NCI-H446 (cell line): ENCODE measurements around the gene BABAM2.
A peak's percentile ranks its signal among the peaks of the same experiment; 100 is the strongest.

Experiments
- DNase-seq, 2 experiments: peaks; one replicate each; lab custom pipeline; 2025; lab: John Stamatoyannopoulos, UW

The BABAM2 gene

DNA sequence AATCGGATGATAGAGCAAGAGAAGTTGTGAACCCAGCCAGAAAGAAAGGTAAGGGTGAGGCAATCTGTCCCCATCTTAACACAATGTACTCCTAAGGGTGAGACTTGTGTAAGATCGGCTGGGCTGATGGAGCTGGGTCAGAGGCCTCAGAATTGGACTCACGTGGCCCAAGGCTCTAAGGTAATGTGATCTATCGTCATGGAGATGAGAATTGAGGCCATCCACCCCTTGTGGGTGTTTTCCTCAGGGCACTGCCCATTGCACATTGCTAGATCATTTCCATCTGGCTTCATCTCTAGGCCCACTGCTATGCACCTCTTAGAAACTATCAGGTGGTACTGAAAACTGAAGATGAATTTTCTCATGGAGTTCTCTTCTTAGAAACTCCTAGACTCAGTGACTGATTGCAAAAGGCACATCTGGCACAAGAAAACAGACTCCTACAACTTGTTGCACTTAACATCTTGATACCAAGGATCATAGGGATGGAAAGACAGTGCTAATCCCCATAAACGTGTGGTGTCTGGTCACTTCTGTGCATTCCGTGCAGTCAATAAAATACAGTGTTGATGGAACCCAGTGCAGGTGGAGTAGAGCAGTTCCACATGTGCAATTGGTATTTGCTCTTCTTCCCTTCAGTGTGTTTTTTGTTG, 273.2 kb downstream of the BABAM2 start:
- DNase-seq = no peak

DNA sequence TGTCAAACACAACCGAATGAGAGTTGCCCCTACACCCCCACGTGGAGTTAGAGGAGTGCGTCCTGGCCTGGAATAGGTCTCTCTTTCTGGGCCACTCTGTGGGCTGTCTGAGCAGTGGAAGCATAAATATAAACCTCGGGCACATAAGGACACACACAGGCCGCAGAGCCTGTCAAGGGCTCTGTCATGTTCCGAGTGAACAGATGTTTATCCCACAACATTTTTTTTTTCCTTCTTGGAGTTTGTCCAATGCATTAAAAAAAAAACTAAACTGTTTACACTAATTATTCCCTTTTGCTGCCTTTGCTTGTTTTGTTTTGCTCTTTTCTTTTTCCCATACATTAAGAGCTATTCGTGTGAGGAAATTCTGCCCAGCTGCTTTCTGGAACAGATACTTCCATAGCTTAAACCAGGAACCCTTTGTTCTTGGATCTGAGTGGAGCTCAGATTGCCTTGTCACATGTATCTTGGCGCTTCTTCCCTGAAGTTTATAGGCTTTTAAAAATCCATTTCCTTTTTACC, 273.8 kb downstream of the BABAM2 start:
- peak in 1 of 2 experiments; percentile 63 for DNase-seq

DNA sequence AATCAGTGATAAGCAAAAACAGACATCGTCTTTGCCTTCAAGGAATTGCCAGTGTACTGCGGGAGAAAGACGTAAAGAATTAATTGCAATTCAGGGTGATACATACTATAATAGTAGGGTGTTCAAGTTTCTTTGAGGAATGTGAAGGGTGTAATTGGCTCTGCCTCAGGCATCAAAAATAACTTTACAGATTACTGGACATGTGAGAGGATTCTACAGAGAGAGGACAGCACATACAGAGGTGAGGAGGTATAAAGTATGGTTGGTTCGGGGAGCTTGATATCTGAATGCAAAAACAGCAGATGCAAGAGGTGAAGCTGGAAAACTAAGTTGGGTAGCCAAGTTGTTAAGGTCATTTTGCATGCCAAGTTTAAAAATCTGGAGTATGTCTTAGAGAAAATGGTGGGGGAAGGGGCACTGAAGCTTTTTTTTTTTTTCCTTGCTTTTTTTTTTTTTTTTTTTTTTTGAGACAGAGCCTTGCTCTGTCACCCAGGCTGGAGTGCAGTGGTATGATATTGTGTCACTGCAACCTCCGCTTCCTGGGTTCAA, 274.6 kb downstream of the BABAM2 start:
- DNase-seq = no peak

DNA sequence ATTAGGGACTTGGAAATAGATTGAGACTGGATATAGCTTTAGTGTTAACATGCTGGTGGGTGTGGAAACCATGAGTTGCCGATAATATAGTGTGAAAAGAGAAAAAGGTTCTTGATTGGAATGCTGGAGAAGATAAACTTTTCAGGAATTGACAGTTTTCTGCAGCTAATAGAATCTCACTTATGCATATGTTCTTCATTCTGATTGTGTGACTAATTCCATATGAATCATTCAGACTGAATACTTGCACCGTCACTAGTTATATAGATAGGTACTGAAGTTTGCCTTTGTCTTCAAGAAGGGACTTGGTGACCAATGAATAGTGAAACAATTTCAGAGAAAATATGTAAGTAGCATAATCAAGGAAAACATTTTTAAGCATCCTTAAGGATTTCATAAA, 276.4 kb downstream of the BABAM2 start:
- no peak for DNase-seq

DNA sequence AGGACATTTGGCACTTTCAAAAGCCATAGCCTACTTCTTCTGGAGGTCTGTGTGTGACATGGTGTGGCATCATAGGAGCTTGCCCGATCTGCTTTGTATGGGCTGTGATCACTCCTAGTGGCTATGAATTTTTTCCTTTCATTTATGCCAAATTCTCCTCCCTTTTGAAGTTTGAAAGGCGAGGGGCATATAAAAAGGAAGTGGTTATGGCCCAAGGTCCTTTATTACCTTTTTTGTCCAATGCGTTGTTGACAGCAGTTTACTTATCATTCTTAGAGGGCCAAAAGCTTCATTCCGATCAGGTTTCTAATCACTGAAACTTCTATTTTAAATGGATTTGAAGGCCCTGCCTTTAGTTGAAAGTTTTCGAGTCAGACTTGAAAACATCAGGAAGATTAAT, 277.8 kb downstream of the BABAM2 start:
- no peak for DNase-seq

DNA sequence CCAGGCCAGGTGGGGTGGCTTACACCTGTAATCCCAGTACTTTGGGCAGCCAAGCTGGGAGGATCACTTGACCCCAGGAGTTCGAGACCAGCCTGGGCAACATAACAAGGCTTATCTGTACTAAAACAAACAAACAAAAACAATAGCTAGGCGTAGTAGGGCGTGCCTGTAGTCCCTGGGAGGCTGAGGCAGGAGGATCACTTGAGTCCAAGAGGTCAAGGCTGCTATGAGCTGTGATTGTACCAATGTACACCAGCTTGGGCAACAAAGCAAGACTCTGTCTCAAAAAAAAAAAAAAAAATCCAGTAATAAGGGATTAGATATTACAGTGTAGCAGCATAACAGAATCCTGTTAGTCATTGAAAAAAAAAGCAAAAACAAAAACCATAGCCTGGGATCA, 279.0 kb downstream of the BABAM2 start:
- DNase-seq = no peak

DNA sequence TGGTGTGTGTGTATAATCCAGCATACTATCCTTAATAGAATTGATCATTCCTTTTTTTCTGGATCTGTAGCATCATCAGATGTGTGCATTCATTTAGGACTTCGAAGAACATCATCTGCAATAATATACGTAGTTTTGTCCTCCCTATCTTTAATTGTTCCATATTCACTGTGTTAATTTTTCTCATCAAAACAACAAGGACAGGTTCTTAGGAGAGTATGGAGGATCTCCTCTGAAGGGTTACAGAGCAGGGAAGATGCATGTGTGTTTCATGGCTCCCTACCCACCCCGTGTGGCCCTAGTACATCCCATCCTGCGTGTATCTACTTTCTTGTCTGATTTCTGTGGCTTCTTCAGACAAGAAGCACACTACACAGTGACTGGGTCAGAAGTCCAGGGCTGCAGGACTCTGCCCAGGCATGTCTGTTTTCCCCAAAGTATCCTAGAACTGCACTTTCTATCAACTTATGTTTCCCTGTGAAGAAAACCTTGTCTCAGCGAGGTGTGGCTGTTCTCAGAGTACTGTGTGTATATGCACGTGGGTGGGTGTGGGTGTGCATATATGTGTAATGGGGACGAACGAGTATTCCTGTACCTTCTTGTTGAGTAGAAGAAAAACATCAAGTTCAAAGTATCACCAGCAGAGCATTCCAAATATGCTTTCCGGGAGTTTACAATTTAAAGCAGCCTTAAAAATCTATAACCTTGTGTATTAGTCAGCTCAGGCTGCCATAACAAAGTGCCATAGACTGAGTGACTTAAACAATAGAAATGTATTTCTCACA, 281.8 kb downstream of the BABAM2 start:
- DNase-seq = no peak

DNA sequence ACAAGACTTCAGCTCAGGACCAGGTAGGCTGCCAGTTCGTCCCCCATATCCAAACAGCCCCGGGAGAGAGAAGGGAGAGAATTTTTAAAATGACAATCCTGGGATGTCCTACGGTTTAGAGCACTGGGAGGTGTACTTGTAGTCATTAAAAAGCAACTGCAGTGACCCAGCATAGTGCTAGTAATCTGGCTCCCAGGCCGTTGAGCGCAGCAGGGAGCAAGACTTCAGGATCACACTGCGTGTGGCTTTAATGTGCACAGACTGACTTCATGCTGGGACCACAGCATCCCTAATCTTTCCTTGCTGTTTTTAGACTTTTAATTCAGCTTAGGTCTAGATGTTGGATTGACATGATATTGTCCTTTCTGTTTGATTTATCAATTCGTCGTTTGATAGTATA, 282.8 kb downstream of the BABAM2 start:
- no peak for DNase-seq

DNA sequence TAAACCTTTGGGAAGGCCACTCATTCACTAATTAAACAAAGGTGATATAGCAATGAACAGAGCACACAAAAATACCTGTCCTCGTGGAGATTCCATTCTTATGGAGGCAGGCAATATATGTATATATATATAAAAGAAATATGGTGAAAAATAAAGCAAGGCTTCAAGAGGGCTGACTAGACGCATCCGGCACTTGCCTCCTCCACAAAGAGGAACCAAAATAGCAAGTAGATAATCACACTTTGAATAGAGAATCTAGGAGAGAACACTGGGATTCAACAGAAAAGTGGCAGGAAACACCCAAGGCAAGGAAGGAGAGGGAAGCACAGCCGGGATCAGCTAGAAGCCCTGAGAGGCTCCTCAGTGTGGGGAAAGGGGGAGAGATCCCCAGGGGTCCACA, 283.7 kb downstream of the BABAM2 start:
- DNase-seq = no peak

DNA sequence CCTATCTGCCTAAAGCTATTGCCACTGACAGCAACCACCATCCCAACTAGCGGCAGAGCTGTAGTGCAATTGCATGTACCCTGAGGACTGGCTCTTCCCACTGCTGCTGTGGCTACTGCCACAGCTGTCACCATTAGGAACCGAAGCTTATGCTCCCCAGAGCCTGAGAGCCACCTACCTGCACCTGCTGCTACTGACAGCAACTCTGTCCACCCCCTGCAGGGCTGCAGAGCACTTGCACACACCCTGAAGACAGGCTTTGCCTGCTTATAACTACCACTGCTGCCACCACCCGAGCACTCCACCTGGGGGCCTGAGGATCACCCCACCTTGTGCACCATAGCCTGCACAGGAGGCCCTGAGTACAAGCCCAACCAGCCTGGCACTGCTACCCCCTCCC, 284.5 kb downstream of the BABAM2 start:
- DNase-seq = no peak

DNA sequence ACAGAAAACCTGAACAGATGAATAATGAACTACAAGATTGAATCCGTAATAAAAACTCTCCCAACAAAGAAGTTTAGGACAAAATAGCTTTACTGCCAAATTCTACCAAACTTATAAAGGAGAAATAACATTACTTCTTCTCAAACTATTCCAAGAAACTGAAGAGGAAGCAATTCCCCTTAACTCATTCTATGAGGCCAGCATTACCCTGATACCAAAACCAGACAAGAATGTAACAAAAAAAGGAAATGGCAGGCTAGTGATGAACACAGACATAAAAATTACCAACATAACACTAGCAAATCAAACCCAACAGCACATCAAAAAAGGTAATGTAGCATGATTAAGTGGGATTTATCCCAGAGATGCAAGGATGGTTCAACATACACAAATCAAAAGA, 288.4 kb downstream of the BABAM2 start:
- DNase-seq = no peak

DNA sequence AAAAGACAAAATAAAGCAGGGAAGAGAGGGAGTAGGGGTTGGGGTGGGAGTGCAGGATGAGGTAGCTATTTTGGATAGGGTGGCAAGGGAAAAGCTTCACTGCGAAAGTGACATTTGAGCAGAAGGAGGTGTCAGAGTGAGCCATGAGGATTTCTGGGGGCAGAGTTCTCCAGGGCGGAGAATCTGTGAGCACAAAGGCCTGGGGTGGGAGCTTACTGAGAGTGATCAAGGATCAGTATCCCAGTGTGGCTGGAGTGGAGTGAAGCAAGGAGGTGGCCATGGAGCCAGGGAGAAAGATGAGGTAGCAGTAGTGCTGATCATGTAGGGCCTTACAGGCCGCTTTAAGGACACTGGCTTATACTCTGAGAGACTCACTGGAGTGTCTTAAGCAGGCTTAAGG, 291.3 kb downstream of the BABAM2 start:
- DNase-seq = no peak

DNA sequence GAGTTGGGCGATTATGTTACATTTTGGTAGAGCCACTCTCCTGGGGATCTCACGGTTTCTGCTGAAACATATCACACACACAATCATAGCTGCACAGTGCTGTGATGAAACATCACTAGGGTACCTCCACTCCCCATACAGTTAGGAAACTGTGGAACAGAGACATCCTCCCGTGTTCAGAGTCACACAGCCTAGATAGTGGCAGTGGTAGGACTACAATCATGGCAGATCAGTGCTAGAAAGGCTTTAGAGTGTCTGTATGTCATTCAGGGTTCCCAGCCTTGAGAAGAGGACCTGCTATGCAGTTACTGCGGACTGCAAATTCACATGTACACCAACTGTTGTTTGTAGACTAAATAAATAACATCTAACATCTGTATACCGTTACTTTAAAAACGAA, 291.8 kb downstream of the BABAM2 start:
- no peak for DNase-seq

DNA sequence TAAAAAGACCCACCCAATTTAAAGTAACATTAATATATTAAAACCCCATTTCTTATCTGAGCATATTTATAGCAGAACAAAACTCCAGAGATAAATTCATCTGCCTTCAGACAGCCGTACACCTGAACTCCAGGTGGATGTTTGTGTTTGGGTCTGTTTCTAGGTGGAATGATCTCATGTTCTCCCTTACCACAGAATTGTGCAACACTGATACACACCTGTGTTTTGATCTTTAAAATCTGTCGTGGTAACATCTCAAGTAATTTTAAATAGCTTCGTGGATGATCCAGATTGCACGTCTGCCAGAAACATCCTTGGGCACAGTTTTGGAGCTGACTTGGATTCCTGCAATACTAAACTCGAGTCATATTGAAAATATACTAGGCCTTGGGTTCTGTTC, 294.6 kb downstream of the BABAM2 start:
- DNase-seq = no peak

DNA sequence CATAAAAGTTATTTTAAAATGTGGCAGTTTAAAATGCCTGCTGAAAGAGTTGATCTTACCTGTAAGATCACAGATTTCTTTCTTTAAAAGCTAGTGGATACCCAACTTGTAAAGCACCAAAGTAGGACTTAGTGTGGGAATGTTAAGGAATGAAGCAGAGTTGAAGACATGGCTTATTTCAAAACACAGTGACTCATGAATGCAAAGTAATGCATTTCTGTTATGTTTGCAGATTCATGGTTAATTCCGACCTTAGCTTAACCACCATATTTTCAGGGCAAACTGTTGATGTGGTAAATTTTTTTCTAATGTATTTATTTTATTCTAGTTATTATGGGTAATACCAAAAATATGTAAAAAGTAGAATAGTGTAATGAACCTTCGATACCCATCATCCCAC, 295.4 kb downstream of the BABAM2 start:
- DNase-seq = no peak

DNA sequence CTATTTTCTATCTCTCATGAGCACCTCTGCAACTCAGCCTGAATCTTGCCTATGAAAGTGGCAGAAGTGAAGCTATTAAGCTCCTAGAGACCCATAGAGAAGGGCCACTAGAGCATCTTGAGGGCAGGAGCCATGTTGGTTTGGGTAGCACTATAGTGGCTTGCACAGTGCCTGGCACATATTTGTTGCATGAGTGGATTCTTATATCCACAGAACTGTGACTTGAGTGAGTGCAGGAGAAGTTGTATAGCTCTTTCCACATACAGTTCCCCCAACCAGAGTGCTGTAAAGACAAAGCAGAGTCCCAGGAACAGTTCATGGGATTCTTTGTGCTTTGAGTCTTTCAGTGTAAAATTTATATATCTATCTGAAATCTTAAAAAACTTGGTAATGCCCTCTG, 296.7 kb downstream of the BABAM2 start:
- DNase-seq = no peak

DNA sequence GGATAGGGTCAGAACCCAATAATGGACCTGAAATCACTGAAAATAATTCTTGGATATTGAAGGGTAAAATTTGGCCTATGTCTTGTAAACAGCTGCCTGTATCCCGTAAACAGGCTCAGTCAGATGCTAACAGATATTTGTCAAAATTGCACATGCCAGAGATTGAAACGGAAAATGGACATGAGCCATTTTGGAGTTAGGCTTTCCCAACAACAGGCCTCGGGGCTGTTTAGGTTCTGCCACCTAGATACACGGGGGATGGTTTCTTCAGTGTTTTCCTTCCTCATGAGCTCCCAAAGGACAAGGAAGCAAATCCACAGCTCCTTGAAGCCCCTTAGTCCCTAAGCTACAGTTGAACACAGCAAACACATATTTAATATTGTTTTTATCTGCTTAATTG, 297.9 kb downstream of the BABAM2 start:
- no peak for DNase-seq

DNA sequence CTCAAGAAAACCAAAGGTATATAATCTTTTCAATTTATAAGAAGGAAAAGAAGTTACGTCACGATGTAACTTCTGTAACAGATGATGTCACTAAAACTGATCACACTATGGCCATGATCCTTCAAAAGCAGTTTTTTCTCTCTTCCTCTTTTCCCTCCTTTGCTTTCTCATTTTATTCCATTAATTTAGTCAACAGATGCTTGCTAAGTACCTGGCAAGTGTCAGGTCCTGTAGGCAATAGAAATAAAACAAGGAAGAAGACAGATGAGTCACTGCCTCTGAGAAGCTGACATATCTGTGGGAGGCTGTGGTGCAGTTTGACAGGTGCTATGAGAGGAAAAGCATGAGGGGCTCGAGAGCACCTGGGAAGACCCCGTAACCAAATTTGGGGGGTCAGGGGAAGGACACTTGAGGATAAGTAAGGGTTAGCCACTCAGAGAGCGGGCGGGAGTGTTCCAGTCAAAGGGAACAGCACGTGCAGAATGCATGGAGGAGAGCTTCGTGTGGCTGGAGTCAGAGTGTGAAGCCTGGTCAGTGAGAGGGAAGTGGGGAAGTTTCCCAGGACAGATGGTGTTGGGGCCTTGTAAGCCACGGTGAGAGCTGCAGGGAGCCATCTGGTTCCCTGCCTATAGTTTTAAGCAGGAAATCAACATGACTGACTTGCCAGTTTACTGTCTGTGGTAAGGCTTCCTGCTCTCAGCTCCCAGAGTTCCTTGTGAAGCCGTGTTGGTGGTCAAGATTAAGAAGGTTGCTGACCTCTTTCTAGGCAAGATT, 303.3 kb downstream of the BABAM2 start:
- DNase-seq = peak in 1 of 2 experiments; percentile 71

DNA sequence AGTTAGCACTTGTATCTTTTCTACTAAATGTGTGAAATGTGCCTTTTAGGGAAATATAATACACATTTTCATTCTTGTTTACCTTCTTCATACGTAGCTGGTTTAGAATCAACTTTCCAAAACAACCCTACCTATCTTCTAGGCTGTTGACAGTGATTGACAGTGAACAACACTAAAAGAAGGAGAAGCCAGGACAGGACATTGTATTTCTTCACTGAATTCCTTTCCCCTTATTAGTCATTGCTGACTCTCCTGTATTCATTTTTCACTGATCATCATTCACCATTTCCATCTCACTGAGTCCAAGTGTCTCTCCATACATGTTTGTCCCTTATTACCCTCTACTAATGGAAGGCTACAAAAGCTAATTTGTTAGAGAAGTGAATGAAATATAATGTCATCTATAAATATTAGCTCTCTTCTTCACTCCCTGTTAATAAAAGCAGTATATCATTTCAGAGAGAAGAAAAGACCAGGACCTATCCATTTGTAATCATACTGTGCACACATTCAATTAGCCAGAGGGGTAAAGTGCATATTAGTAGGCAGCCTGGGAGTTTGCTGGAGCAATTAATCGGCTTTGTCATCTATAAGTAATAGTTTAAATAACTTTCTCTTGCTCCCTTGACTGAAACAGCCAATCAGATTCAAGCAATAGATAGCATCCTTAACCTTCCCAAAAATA, 309.6 kb downstream of the BABAM2 start:
- DNase-seq = no peak

DNA sequence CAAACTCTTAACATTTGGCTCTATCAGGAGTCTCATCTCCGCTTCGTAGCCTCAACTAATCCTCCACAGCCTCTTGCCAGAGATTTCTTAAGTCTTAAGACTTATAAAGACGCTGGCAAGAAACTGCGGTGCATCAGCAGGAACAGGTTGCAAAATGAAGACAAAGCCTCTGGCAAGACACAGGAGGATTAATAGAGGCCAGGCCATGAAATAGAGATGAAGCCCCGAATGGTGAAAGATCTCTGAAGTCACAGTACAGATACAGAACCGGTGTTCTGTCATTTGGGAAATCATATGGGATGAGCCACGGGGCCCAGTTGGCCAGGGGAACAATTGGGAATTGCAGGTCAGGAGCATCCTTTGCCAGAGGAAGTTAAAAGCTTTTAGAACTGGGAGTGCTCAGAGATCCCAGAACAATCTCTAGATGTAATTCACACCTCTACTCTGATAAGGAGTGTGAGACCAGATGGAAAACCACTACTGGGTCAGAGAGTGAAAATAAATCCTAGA, 311.2 kb downstream of the BABAM2 start:
- DNase-seq = no peak

DNA sequence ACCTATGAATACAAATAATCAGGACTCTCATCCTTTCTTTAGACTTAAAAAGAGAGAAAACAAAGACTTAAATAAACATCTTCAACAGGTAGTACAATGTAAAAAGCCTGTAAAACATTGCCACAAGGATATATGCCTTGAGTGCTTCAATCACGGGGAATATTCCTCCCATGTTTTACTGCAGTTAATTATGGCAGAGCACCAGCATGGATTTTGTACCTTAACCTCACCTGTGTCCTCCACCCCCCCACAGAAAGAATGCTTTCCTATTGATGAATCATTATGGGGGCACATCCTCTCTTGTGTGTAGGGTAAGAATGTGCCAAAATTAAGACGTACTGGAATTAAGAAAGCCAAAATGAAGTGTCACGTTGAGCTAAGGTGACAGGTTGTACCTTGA, 312.2 kb downstream of the BABAM2 start:
- no peak for DNase-seq

DNA sequence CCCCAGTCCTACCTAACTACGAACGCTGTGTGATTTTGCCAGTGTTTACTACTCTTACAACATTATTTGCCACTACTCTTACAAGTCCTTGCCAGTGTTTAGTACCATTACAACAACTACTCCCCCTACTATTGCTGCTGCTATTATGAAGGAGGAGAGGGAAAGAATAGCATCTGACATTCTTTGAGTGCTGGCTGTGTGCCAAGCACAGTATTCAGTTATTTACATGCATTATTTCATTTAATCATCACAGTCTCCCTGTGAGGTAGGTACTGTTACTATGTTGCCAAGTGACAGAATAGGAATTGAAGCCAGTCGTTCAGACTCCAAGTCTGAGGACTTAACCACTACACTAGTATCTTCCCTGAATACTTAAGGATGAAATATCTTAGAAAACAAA, 316.2 kb downstream of the BABAM2 start:
- peak in 1 of 2 experiments; percentile 12 for DNase-seq
